ENCODE data around the gene FUOM. TPM values are rescaled to one million over a fixed set of nuclear protein-coding genes. Genes with fewer than 3 reads are reported as not detected.

FUOM gene
- total RNA-seq, 2 experiments from 2014 or later, result 30.4 to 46.0 TPM

DNA sequence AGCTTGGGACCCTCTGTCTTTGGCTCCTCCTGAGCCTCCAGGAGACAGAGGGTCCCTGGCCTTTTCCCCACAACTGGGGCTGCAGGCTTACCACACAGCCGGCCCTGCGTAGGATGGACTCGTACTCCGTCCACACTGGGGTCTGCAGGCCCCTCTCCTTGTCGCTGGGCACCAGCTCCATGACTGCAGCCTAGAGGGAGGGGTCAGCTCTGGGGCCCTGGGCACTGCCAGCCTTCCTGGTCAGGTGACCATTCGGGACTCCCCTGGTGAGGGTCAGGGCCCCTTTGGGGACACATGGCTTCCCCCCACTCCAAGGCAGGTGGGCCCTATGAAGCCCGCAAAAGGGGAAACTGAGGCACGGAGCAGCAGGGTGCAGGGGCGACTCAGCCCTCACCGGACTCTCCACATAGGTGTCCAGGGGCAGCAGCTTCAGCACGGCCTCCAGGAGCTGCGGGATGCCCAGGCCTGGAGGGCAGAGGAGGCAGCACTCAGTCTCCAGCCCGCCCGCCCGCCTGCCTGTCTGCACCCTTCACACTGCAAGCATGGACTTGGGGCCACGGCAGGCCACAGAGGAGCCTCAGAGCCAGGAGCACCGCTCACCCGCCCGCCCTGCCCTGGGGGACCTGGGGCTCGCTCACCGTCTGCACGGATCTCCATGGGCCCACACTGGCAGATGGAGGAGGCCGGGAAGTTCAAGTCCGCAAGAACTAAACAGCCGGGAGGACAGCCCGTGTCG is 1.1 kb downstream of the FUOM start:
- TF ChIP-seq, protein P1, sequence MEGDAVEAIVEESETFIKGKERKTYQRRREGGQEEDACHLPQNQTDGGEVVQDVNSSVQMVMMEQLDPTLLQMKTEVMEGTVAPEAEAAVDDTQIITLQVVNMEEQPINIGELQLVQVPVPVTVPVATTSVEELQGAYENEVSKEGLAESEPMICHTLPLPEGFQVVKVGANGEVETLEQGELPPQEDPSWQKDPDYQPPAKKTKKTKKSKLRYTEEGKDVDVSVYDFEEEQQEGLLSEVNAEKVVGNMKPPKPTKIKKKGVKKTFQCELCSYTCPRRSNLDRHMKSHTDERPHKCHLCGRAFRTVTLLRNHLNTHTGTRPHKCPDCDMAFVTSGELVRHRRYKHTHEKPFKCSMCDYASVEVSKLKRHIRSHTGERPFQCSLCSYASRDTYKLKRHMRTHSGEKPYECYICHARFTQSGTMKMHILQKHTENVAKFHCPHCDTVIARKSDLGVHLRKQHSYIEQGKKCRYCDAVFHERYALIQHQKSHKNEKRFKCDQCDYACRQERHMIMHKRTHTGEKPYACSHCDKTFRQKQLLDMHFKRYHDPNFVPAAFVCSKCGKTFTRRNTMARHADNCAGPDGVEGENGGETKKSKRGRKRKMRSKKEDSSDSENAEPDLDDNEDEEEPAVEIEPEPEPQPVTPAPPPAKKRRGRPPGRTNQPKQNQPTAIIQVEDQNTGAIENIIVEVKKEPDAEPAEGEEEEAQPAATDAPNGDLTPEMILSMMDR (conservative IDR thresholded peaks at IDR 0.05; ENCODE audit: low read length), result no peak
- TF ChIP-seq EZH2phosphoT487 (IDR thresholded peaks at IDR 0.05; ENCODE audit: borderline replicate concordance, low read depth, low read length), result no peak
- no peaks in the 10 kb centered on the region for H3K36me3 ChIP-seq (ENCODE audit: insufficient read depth, low read length)
- H3K79me2 ChIP-seq (ENCODE audit: insufficient read depth, low read depth, low read length), result no peaks in the 10 kb centered on the region
- no peaks in the 10 kb centered on the region for H3K9me2 ChIP-seq (ENCODE audit: insufficient read depth, low read length)
- no peak overlapping the region for H3K27ac ChIP-seq (ENCODE audit: low read depth, low read length, poor library complexity, severe bottlenecking)
- no TSS peak for BruUV-seq (replicated peaks)
- H3K9me3 ChIP-seq (ENCODE audit: low read length), result no peaks in the 10 kb centered on the region
- no peaks in the 10 kb centered on the region for H4K20me1 ChIP-seq (ENCODE audit: insufficient read depth, low read length)
- peak overlapping the region; percentile 80 for H3K4me2 ChIP-seq (ENCODE audit: low read length)
- H3K4me3 ChIP-seq (ENCODE audit: low read depth, low read length, poor library complexity, severe bottlenecking), result peak overlapping the region; percentile 76
- intact Hi-C loops (cut with micrococcal nuclease; ENCODE audit: unreplicated experiment), result no loop called here
- ChIA-PET POLR2A (interaction anchor here (0.6 to 0.7 kb wide), 4 partner anchors 17 to 1023 kb away, joined by 3 to 9 read pairs (median 4); no protein-coding TSS in a partner anchor), CTCF (ENCODE audit: unreplicated experiment) (no interaction called here)
- H2AFZ ChIP-seq (ENCODE audit: low read length), result no peak overlapping the region
- no peak for DNase-seq (ENCODE audit: low spot score)
- peaks cover 7% of the 10 kb centered on the region for H3K4me1 ChIP-seq (ENCODE audit: insufficient read depth, low read length, poor library complexity, severe bottlenecking)

DNA sequence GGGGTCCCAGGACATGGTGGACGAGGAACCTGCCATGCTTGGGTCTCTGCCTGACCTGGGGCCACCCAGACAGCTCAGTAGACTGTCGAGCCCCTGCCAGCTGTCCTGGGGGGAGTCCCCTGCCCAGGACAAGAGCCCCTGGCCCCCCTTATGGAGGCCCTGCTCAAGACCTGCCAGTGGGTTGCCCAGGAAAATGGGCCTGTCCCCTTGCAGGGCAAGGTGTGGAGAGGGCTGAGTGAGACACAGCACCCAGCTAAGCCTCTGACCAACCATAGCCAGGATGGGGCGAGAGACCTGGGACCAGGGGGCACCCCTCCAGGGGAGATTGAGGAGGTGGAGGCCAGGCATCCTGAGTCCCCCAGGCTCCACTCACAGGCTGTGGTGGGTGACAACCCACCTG is 1.8 kb downstream of the FUOM start:
- Histone ChIP-seq H3K4me2 (ENCODE audit: low read length) (no peak overlapping the region), H2AFZ (ENCODE audit: low read length) (no peak overlapping the region), H3K4me1 (ENCODE audit: insufficient read depth, low read length, poor library complexity, severe bottlenecking) (peaks cover 7% of the 10 kb centered on the region), H3K9me3 (ENCODE audit: low read length) (no peaks in the 10 kb centered on the region), H3K79me2 (ENCODE audit: insufficient read depth, low read depth, low read length) (no peaks in the 10 kb centered on the region), H3K36me3 (ENCODE audit: insufficient read depth, low read length) (no peaks in the 10 kb centered on the region), H3K4me3 (ENCODE audit: low read depth, low read length, poor library complexity, severe bottlenecking) (no peak overlapping the region), H3K9me2 (ENCODE audit: insufficient read depth, low read length) (no peaks in the 10 kb centered on the region), H4K20me1 (ENCODE audit: insufficient read depth, low read length) (no peaks in the 10 kb centered on the region), H3K27ac (ENCODE audit: low read depth, low read length, poor library complexity, severe bottlenecking) (no peak overlapping the region)
- BruUV-seq (replicated peaks), result no TSS peak
- DNase-seq (ENCODE audit: low spot score), result no peak
- intact Hi-C loops (cut with micrococcal nuclease; ENCODE audit: unreplicated experiment), result no loop called here
- CTCF ChIA-PET (ENCODE audit: unreplicated experiment), result no interaction called here
- POLR2A ChIA-PET, result interaction anchor here (0.6 kb wide), 2 partner anchors 18 to 40 kb away, joined by 3 to 9 read pairs; no protein-coding TSS in a partner anchor
- TF ChIP-seq, protein P1 (conservative IDR thresholded peaks at IDR 0.05; ENCODE audit: low read length), result no peak
- TF ChIP-seq EZH2phosphoT487 (IDR thresholded peaks at IDR 0.05; ENCODE audit: borderline replicate concordance, low read depth, low read length), result no peak

DNA sequence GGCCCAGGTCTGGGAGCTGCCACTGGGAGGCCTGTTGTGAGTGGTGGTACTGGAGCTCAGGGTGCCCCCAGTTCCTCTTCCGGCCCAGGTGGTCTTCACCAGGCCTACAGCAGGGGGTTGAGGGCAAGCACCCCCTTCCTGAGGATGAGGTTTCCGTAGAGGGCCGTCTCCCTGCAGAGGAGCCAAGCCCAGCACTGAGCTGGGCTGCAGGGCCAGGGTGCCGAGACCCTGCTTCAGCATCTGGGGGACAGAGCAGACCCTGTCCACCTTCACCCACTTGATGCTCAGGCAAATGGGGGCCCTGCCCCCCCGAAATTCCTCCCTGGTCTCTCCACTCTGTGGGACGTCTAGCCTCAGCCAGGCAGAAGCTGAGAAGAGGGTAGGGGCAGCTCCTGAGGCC is 2.6 kb downstream of the FUOM start:
- no peaks in the 10 kb centered on the region for H3K9me2 ChIP-seq (ENCODE audit: insufficient read depth, low read length)
- no peaks in the 10 kb centered on the region for H3K9me3 ChIP-seq (ENCODE audit: low read length)
- no peak for DNase-seq (ENCODE audit: low spot score)
- H3K36me3 ChIP-seq (ENCODE audit: insufficient read depth, low read length), result no peaks in the 10 kb centered on the region
- TF ChIP-seq EZH2phosphoT487 (IDR thresholded peaks at IDR 0.05; ENCODE audit: borderline replicate concordance, low read depth, low read length), result no peak
- TF ChIP-seq, protein P1 (conservative IDR thresholded peaks at IDR 0.05; ENCODE audit: low read length), result no peak
- H3K4me2 ChIP-seq (ENCODE audit: low read length), result no peak overlapping the region
- H3K4me1 ChIP-seq (ENCODE audit: insufficient read depth, low read length, poor library complexity, severe bottlenecking), result peaks cover 7% of the 10 kb centered on the region
- intact Hi-C loops (cut with micrococcal nuclease; ENCODE audit: unreplicated experiment), result no loop called here
- no peaks in the 10 kb centered on the region for H4K20me1 ChIP-seq (ENCODE audit: insufficient read depth, low read length)
- no peaks in the 10 kb centered on the region for H3K79me2 ChIP-seq (ENCODE audit: insufficient read depth, low read depth, low read length)
- no peak overlapping the region for H2AFZ ChIP-seq (ENCODE audit: low read length)
- TSS peak; percentile 49 for BruUV-seq (replicated peaks)
- no peak overlapping the region for H3K27ac ChIP-seq (ENCODE audit: low read depth, low read length, poor library complexity, severe bottlenecking)
- no peak overlapping the region for H3K4me3 ChIP-seq (ENCODE audit: low read depth, low read length, poor library complexity, severe bottlenecking)
- ChIA-PET POLR2A (no interaction called here), CTCF (ENCODE audit: unreplicated experiment) (no interaction called here)

Measured in OCI-LY7 (cell line).